Endodermal cell (in vitro differentiated cells): Measurements from ENCODE around the gene ABLIM1. TPM values are rescaled to one million over a fixed set of nuclear protein-coding genes. Genes with fewer than 3 reads are reported as not detected.
A peak's percentile ranks its signal among the peaks of the same experiment; 100 is the strongest.

Experiments
- DNase-seq: peaks from one replicate; pipeline ENCODE4 v3.0.0-alpha.2; 2017
- H3K27ac ChIP-seq: 2 replicates; pipeline ENCODE4 v1.5.1; 2013; ENCODE audit warnings: mild to moderate bottlenecking, low read depth, low read length, moderate library complexity
- H3K27me3 ChIP-seq: 2 replicates; pipeline ENCODE4 v1.6.1; 2013; ENCODE audit warnings: mild to moderate bottlenecking, low read length, moderate library complexity; ENCODE audit not compliant: insufficient read depth, control insufficient read depth, poor library complexity, severe bottlenecking
- H3K36me3 ChIP-seq: 2 replicates; pipeline ENCODE4 v1.7.0; 2013; ENCODE audit warnings: mild to moderate bottlenecking, low read length, moderate library complexity; ENCODE audit not compliant: control insufficient read depth, insufficient read depth
- H3K4me1 ChIP-seq: one replicate; pipeline ENCODE4 v1.7.0; 2013; ENCODE audit warnings: low read length; ENCODE audit not compliant: control insufficient read depth, insufficient read depth
- H3K4me3 ChIP-seq: 2 replicates; pipeline ENCODE4 v1.5.1; 2013; ENCODE audit warnings: mild to moderate bottlenecking, low read length, moderate library complexity
- H3K9ac ChIP-seq: 2 replicates; pipeline ENCODE4 v1.6.1; 2013; ENCODE audit warnings: mild to moderate bottlenecking, low read length, moderate library complexity; ENCODE audit not compliant: poor library complexity, severe bottlenecking; ENCODE audit errors: extremely low read depth
- H3K9me3 ChIP-seq: 2 replicates; pipeline ENCODE4 v1.6.1; 2013; ENCODE audit warnings: mild to moderate bottlenecking, low read length, moderate library complexity; ENCODE audit not compliant: control insufficient read depth
- H3K27ac Mint-ChIP-seq: 2 replicates; pipeline ENCODE4 v1.8.0; 2020; ENCODE audit warnings: mixed read lengths
- H3K27me3 Mint-ChIP-seq: 2 replicates; pipeline ENCODE4 v1.8.0; 2021; ENCODE audit warnings: mild to moderate bottlenecking, mixed read lengths; ENCODE audit not compliant: insufficient read depth
- H3K36me3 Mint-ChIP-seq: 2 replicates; pipeline ENCODE4 v1.8.0; 2020; ENCODE audit warnings: low read depth, mixed read lengths
- H3K4me1 Mint-ChIP-seq: 2 replicates; pipeline ENCODE4 v1.8.0; 2020; ENCODE audit warnings: mixed read lengths
- H3K4me3 Mint-ChIP-seq: 2 replicates; pipeline ENCODE4 v1.8.0; 2020; ENCODE audit warnings: mild to moderate bottlenecking, moderate library complexity, mixed read lengths
- H3K9me3 Mint-ChIP-seq: 2 replicates; pipeline ENCODE4 v1.8.0; 2020; ENCODE audit warnings: mild to moderate bottlenecking, mixed read lengths
- WGBS, 2 experiments: methylation state at CpG; one replicate each; pipeline versions ENCODE4 v1.1.5 to v1.1.7; 2013; ENCODE audit warnings: missing lambda C conversion rate in 2 of 2, mixed read lengths in 1 of 2; ENCODE audit not compliant: insufficient coverage in 1 of 2, insufficient read length in 1 of 2; 5-methylcytosine and 5-hydroxymethylcytosine counted together
- total RNA-seq, 2 donors: library from RNA; stranded (reverse); fragmentation: NEBNext Ultra II Directional in 1 of 2; extraction: Animal tissue kit (Norgen Biotek cat#: 25700) in 1 of 2; gene quantifications; 2 replicates in 1 of 2; 3 replicates in 1 of 2; pipeline ENCODE4 v1.2.1, GENCODE V29; 2021
- TF ChIP-seq, protein P1 (sequence below): fragments of 200-600 bp; sonication (generic); conservative IDR thresholded peaks from 2 replicates; pipeline ENCODE4 v1.5.0; 2021; ENCODE audit warnings: antibody characterized with exemption, mild to moderate bottlenecking

Gene ABLIM1
- total RNA-seq, 2 donors from 2014 or later, result 39.3 to 49.3 TPM

DNA sequence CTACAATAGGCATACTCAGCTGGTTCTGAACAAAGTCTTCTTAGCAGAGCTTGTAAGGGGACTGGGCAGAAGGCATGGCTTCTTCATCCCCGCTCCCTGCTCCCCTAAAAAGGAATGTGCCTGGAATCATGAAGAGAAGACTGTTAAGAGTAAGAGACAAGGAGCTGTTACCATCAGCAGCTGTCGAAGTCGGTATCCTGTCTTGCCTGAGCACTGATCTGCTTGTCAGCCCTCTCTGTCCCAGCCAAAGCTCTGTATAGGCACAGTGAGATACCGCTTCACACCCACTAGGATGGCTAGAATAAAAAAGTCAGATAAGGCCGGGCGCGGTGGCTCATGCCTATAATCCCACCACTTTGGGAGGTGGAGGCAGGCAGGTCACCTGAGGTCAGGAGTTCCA is 2.4 kb downstream of the ABLIM1 start:
- TF ChIP-seq, protein P1, sequence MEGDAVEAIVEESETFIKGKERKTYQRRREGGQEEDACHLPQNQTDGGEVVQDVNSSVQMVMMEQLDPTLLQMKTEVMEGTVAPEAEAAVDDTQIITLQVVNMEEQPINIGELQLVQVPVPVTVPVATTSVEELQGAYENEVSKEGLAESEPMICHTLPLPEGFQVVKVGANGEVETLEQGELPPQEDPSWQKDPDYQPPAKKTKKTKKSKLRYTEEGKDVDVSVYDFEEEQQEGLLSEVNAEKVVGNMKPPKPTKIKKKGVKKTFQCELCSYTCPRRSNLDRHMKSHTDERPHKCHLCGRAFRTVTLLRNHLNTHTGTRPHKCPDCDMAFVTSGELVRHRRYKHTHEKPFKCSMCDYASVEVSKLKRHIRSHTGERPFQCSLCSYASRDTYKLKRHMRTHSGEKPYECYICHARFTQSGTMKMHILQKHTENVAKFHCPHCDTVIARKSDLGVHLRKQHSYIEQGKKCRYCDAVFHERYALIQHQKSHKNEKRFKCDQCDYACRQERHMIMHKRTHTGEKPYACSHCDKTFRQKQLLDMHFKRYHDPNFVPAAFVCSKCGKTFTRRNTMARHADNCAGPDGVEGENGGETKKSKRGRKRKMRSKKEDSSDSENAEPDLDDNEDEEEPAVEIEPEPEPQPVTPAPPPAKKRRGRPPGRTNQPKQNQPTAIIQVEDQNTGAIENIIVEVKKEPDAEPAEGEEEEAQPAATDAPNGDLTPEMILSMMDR, result no peak
- WGBS, 2 experiments, result 74 to 75% methylated on average over 4 to 7 of the region's 7 CpGs
- H3K27me3 ChIP-seq, result no peaks in the 10 kb centered on the region
- no peak overlapping the region for H3K4me3 Mint-ChIP-seq
- DNase-seq, result no peak
- H3K27me3 Mint-ChIP-seq, result peaks cover 13% of the 10 kb centered on the region
- no peaks in the 10 kb centered on the region for H3K36me3 Mint-ChIP-seq
- H3K4me3 ChIP-seq, result peak overlapping the region; percentile 28
- peaks cover 11% of the 10 kb centered on the region for H3K4me1 Mint-ChIP-seq
- H3K9ac ChIP-seq, result no peak overlapping the region
- H3K9me3 Mint-ChIP-seq, result no peaks in the 10 kb centered on the region
- no peaks in the 10 kb centered on the region for H3K9me3 ChIP-seq
- no peak overlapping the region for H3K27ac ChIP-seq
- H3K36me3 ChIP-seq, result no peaks in the 10 kb centered on the region
- peak overlapping the region; percentile 71 for H3K27ac Mint-ChIP-seq
- H3K4me1 ChIP-seq, result peaks cover 11% of the 10 kb centered on the region

- no peaks in the 10 kb centered on the region for H3K9me3 ChIP-seq
- H3K27me3 Mint-ChIP-seq, result peaks cover 13% of the 10 kb centered on the region
- no peaks in the 10 kb centered on the region for H3K9me3 Mint-ChIP-seq
- peak overlapping the region; percentile 28 for H3K4me3 ChIP-seq
- no peak overlapping the region for H3K27ac Mint-ChIP-seq
- 42 to 47% methylated on average over 1 to 3 of the region's 3 CpGs for WGBS, 2 experiments
- H3K4me3 Mint-ChIP-seq, result no peak overlapping the region
- H3K4me1 ChIP-seq, result peaks cover 11% of the 10 kb centered on the region
- no peak overlapping the region for H3K27ac ChIP-seq
- H3K4me1 Mint-ChIP-seq, result peaks cover 11% of the 10 kb centered on the region
- TF ChIP-seq, protein P1, result no peak
- DNase-seq, result no peak
- no peaks in the 10 kb centered on the region for H3K36me3 ChIP-seq
- H3K9ac ChIP-seq, result no peak overlapping the region
- no peaks in the 10 kb centered on the region for H3K36me3 Mint-ChIP-seq
- no peaks in the 10 kb centered on the region for H3K27me3 ChIP-seq
Observed at GRCh38 chr10:114654822-114655575, 3.1 kb downstream of the ABLIM1 start.

DNA sequence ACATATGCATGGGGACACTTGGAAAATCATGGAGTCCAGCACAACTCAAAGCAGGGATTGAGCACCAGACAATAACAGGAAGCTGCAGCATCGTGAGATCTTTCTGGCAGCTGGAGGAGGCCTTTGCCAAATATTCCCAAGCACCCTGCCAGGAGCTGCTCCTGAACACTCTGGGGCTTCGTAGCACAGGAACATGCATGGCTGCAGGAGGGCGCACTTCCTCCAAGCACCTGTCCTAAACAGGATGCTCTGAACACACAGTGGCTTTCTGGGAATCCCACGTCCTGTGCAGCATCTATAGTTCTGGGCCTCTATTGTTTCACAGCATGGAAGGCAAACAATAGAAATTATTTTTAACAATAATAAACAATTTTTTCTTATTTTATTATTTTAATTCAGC is 4.1 kb downstream of the ABLIM1 start:
- H3K4me3 Mint-ChIP-seq, result no peak overlapping the region

More for the DNA sequence above, 4.1 kb downstream of the ABLIM1 start:
- peaks cover 11% of the 10 kb centered on the region for H3K4me1 Mint-ChIP-seq
- TF ChIP-seq, protein P1, result no peak
- no peak overlapping the region for H3K27ac ChIP-seq
- H3K4me3 ChIP-seq, result no peak overlapping the region
- H3K27me3 Mint-ChIP-seq, result peaks cover 13% of the 10 kb centered on the region
- H3K9ac ChIP-seq, result no peak overlapping the region
- H3K27ac Mint-ChIP-seq, result no peak overlapping the region
- H3K36me3 ChIP-seq, result no peaks in the 10 kb centered on the region
- 94 to 100% methylated on average over 1 to 4 of the region's 4 CpGs for WGBS, 2 experiments
- no peaks in the 10 kb centered on the region for H3K9me3 Mint-ChIP-seq
- no peaks in the 10 kb centered on the region for H3K9me3 ChIP-seq
- peaks cover 11% of the 10 kb centered on the region for H3K4me1 ChIP-seq
- H3K36me3 Mint-ChIP-seq, result no peaks in the 10 kb centered on the region
- no peaks in the 10 kb centered on the region for H3K27me3 ChIP-seq
- DNase-seq, result no peak
